Stimulated activated CD8-positive, alpha-beta memory T cell treated with anti-CD3 and anti-CD28 coated beads, Interleukin-4, amount 100 ng/mL, for 48 hours (primary cell): ENCODE results near the gene PPOX.

Experiments
- DNase-seq: peaks from one replicate; pipeline ENCODE4 v3.0.0-alpha.2; 2020

Gene PPOX

DNA sequence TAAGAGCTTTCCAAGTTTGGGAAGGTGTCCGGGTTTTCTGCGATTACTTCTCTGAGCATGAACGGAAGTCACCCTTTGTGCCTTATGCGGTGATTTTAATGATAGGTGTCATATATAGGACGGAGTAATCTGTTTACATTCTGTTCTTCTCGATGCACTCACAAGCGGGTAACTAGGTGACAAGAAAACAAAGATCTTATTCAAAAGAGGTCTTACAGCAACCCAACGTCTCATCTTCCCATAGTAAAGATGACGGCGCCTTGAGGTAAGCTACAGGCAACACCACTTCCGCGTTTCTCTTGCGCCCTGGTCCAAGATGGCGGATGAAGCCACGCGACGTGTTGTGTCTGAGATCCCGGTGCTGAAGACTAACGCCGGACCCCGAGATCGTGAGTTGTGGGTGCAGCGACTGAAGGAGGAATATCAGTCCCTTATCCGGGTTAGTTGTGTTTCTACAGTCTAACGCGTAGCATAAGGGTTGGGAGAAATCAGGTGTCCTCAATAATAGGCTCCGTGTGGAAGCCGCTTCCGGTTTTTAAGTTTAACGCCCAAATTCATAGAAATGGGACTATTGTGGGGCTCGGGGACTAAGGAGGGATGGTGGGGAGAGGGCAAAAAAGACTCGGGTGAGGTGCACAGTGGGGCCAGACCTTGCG, 12.4 kb upstream of the PPOX start, which contains the start of gene UFC1:
Gene UFC1, plus strand, starts transcription at position 297 of the 656 bp plus-strand sequence. Its CDS starts 20 bp downstream, at position 317.
- peak; percentile 84 for DNase-seq

DNA sequence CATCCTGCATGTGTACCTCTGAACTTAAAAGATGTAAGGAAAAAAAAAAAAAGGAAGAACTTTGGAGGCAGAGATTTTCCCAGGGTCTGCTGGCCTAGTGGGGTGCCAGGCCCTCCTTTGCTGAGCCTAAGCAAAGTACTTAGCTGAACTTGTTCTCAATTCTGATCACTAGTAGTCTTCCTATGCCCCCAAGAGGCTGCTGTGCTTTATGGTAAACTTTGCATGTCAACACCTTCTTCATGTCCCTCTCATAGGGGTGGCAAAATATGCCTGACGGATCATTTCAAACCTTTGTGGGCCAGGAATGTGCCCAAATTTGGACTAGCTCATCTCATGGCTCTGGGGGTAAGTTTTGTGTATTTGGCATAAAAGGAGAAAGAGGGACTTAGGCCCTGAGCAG, 8.4 kb upstream of the PPOX start:
- DNase-seq, result no peak

DNA sequence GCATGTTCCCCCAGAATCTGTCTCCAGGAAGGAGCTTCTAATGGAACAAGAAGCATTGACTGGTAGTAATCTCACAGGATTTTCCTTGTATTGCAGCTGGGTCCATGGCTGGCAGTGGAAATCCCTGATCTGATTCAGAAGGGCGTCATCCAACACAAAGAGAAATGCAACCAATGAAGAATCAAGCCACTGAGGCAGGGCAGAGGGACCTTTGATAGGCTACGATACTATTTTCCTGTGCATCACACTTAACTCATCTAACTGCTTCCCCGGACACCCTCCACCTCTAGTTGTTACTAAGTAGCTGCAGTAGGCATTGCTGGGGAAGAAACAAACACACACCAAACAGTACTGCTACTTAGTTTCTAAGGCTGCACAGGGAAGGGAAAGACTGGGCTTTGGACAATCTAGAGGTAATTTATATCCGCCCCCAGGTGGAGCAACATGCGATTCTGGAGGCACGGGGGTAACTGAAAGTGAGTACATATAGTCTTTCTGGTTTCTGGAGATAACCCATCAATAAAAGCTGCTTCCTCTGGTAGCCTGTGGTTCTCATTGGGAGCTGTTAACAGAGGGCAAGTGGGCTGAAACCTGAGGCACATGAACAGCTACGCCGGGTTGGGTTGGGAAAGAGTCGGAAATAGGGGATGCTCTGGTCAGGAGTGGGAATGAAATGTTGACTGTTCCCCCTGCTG, 7.8 kb upstream of the PPOX start:
- DNase-seq, result no peak

DNA sequence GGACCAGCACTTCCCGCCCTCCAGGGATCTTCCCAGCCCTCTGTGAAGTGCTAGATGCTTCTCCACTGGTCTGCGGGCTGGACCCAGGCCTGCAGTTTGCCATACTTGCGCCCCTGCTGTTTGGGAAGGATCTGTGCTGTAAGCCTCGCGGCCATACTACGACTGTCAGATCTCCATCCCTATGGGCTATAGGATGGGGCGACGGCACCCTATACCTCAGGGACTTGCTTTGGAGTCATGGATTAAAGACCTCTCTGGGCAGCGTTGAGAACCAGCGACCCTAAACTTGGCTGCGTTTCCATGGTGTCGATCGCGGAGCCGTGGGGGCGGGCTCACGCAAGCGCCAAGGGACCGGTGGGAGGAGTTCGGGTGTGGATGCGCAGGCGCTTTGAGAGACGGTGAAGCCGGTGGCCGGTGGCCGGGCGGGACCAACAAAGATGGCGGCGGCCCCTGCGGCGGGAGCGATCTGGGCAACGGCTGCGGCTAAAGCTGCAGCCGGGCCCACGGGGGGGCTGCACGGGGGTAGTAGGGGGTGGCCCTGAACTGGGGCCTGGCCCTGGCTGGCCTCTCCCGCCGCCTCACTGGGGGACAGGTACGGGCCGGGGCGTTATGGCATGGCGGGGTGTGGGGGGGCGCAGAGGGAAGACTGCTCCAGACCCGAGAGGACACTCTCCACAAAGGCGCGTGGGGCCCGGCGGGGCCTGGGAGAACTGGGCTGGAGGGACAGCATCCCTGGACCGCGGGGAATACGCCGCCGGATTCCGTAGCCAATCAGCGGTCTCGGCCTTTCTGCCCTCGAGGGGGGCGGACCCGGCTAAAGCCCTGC, 6.9 kb upstream of the PPOX start, which contains the start of gene USP21:
Gene USP21, plus strand, starts transcription at position 414 of the 826 bp plus-strand sequence. CDS start 1,141 bp downstream, outside the sequence.
- DNase-seq, result peak; percentile 95

DNA sequence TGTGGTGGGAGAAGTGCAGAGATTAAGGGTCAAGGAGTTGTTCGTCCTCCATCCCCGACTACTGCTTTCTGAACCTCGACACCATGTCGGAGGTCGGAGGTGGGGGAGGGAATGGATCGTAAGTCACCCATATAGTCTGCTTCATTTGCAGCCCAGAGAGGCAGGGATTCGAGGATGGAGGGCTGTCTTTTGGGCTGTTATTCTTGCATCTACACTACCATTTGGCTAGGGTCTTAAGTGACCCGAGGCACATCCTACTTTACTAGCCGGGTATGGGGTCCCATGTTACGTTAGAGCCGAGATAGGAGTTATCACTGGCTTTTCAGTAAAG, 6.3 kb upstream of the PPOX start:
- DNase-seq, result no peak

DNA sequence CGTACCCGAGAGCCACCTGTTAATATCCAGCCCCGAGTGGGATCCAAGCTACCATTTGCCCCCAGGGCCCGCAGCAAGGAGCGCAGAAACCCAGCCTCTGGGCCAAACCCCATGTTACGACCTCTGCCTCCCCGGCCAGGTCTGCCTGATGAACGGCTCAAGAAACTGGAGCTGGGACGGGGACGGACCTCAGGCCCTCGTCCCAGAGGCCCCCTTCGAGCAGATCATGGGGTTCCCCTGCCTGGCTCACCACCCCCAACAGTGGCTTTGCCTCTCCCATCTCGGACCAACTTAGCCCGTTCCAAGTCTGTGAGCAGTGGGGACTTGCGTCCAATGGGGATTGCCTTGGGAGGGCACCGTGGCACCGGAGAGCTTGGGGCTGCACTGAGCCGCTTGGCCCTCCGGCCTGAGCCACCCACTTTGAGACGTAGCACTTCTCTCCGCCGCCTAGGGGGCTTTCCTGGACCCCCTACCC, 5.5 kb upstream of the PPOX start:
- no peak for DNase-seq

DNA sequence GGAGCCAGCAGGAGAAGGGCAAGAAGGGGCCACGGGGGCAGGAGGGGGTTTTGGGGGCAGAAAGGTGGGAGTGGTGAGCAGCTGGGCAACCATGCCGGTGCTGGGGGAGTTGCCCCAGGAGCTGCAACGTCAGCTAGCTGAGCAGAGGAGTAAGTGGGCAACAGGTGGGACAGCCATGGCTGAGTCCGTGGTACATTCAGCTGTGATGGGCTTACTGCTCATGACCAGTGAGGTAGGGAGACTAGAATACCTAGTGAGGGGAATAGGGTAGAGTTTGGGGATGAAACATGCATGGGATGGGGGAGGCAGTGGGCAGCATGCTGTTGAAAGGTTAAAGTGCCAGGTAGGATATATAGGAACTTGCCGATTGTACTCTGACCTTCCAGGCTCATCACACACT, 4.6 kb upstream of the PPOX start:
- DNase-seq, result no peak

DNA sequence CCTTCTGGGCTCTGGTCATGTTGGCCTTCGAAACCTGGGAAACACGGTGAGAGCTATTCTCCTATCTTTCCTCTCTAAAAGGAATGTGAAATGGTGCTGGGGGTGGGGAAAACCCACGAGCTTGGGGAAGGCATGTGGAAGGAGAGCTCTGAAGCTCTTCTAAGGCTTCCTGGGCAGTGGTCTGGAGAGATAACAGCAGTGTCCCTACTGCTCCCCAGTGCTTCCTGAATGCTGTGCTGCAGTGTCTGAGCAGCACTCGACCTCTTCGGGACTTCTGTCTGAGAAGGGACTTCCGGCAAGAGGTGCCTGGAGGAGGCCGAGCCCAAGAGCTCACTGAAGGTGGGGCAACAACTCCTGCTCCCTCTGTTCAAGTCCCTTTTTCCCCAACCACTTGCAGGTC, 4.2 kb upstream of the PPOX start:
- DNase-seq, result no peak

DNA sequence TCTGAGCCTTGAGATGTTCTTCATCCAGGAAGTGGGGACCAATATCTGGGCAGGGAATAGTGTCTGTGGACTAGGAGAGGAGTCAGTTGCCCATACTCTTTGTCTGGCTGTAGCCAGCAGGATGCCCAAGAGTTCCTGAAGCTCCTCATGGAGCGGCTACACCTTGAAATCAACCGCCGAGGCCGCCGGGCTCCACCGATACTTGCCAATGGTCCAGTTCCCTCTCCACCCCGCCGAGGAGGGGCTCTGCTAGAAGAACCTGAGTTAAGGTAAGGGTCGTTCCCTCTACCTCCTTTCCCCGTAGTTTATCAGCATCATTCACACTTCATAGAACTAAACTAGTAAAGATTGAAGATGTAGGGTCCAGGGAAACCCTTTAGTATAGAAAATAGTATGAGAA, 3.4 kb upstream of the PPOX start:
- no peak for DNase-seq

DNA sequence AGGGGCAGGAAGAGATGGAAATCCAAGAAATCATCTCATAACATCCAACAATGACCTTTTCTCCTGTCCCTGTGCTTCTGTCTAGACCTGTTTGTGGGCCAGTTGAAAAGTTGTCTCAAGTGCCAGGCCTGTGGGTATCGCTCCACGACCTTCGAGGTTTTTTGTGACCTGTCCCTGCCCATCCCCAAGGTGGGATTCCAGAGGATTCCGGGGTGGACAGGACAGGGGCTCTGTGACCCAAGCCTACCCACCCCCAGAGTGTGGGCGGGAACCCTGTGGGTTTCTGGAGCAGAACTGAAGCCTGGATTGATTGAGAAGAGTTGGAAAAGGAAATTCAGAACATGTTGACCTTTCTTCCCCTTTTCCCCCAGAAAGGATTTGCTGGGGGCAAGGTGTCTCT, 2.4 kb upstream of the PPOX start:
- no peak for DNase-seq

DNA sequence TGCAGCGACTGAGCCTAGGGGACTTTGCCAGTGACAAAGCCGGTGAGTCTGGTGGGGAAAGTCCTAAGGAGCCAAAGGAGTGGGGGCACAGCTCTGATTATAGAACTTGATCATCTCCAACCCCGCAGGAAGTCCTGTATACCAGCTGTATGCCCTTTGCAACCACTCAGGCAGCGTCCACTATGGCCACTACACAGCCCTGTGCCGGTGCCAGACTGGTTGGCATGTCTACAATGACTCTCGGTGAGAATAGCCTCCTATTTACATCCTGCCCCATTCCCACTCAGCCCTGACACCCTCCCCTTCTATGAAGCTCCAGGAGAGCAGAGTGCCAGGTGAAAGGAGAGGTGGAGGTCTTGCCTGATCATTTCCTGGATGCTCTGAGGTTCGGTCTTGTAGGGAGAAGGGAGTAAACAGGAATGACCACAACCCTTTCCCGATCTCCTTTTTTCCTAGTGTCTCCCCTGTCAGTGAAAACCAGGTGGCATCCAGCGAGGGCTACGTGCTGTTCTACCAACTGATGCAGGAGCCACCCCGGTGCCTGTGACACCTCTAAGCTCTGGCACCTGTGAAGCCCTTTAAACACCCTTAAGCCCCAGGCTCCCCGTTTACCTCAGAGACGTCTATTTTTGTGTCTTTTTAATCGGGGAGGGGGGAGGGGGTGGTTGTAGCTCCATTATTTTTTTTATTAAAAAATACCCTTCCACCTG, 1.2 kb upstream of the PPOX start:
- DNase-seq, result no peak

DNA sequence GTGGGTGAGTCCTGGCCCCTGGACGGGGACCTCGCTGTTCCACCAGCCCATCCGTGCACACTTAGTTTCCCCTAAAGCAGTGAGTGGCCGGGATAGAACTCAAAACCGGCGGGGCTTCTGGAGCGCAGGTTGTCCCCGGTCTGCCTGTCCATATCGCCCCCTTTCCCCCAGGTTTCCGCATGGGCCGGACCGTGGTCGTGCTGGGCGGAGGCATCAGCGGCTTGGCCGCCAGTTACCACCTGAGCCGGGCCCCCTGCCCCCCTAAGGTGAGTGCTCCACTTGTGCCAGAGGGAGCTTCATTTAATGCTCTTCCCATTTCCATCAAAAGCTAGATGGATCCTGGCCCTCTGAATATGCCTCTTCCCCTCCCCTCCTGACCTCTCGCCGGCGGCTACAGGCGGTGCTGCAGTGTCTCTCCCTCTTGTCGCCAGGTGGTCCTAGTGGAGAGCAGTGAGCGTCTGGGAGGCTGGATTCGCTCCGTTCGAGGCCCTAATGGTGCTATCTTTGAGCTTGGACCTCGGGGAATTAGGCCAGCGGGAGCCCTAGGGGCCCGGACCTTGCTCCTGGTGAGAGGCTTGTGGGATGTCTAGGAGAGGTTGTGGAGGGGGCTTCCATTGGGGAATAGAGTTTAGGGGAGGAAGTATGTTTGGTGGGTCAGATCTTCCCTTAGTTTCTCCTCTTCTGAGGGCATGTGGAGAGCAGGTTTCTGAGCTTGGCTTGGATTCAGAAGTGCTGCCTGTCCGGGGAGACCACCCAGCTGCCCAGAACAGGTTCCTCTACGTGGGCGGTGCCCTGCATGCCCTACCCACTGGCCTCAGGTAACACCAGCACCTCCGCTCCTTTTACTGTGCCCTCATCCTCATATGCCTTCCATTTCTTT, 683 bp downstream of the PPOX start:
- DNase-seq, result no peak

DNA sequence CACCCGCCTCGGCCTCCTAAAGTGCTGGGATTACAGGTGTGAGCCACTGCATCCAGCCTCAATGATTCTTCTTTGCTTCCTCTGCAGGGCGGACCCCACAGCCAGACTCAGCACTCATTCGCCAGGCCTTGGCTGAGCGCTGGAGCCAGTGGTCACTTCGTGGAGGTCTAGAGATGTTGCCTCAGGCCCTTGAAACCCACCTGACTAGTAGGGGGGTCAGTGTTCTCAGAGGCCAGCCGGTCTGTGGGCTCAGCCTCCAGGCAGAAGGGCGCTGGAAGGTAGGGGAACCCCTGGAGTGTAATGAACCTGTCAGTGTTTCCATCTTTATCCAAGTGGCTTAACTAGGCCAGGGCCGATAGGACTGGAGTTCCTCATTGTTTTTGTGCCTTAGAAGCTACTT, 2.7 kb downstream of the PPOX start:
- no peak for DNase-seq

DNA sequence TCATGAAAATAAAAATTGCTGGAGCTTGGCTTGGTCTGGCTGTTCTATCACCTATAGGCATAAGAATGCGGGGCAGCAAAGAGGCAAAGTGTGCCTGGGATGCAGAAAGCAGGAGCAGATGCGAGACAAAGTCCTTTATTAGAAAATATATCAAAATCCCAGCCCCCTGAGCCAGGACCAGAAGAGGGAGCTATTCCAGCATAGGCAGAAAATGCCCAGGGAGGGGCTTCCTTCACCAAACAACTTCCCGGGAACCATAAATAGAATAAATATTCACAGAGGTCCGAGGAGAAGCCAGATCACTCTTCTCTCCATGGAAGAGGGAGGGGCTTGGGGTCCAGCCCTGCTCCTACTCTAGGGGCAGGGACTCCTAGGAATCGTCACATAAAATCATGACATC, 5.0 kb downstream of the PPOX start:
- no peak for DNase-seq

DNA sequence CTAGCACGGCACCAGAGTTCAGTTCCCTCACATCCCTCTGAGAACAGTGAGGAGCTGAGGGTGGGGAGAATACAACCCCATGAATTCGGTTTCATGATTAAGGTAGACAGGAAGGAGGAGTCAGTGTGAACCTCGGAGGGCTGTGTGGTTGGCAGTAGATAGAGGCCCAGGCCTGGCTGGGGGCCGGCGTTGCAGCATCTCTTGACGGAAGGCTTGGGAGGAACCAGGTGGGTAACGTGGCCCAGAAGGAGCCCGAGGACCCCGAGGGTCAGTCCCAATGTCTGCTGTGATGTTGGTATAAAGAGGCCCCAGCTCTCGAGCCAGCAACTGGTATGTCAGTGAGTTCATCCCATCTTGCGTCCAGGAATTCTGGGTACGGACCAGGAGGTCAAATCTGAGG, 5.5 kb downstream of the PPOX start:
- DNase-seq, result no peak

DNA sequence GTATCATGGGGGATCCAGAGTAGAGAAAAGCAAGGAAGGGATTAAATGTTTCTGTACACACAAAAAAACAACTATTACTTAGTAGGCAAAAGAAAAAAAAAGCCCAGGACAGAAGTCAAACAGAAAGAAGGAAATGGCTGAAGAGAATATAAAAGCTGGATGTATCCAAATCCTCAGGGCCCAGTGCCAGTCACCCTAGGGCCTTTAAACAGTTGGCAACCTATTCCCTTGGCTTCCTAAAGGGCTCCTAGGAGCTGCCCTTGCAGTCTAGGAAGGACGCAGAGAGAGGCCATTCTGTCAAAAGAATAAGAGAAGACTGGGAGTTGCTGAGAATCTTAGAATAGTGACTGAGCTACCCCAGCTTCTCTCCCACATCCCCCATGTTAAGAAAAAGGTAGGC, 6.1 kb downstream of the PPOX start:
- DNase-seq, result no peak

DNA sequence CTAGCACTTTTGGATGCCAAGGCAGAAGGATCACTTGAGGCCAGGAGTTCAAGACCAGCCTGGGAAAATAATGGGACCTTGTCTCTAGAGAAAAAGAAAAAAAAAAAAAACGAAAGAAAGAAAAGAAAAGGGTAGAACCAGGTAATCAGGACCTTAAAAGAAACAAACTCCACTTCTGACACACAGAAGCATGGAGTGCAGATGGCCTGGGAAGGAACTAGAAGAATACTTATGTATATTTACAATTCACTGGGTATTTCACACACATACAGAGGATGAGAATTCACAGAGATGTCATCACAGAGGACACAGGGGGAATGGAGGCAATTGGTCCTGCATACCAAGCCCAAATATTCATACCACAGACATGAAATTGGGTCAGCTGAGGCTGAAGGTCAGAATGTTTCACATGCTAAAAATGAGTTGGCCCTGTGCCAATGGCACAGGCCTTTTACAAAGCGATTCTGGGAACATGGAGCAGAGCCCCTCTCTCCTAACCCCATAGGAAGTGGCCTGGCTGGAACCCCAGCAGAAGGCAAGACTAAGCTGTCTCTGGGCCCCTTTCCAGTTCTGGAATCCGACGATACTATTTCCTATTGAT, 6.7 kb downstream of the PPOX start:
- DNase-seq, result no peak

DNA sequence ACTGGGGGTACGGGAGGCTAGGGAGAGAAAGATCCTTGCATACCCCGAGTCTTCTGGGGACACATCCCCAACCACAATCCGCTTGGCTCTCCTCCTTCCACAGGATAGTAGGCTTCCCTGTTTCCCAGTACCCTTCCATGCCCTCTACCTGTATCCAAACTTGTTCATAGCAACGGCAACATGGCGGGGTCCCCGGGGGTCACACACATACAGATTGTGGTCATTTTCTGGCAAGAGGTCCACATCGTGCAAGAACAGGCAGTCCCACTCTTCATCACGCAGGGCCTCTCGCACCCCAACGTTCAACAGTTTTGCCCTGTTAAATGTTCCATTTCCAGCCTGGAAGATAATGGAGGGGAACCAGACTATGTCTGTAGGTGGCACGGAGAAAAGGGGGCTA, 7.5 kb downstream of the PPOX start:
- DNase-seq, result no peak

DNA sequence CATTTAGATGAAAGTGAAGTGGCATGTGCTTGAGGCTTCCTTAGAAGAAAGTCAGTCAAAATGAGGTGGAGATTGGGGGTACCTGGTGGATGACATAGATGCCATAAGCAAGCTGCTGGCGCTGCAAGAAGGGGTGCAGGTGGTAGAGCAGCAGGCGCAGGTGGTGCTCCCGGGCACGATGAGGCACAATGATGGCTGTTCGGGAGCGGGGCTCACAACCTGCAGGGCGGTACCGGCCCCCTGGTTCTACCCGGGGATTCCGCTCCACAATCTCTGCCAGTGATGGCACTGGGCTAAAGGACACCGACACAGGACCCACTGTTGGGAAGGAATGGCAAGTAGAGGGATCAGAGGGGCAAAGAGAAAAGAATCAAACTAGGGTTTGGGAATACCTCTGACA, 8.7 kb downstream of the PPOX start:
- DNase-seq, result no peak

DNA sequence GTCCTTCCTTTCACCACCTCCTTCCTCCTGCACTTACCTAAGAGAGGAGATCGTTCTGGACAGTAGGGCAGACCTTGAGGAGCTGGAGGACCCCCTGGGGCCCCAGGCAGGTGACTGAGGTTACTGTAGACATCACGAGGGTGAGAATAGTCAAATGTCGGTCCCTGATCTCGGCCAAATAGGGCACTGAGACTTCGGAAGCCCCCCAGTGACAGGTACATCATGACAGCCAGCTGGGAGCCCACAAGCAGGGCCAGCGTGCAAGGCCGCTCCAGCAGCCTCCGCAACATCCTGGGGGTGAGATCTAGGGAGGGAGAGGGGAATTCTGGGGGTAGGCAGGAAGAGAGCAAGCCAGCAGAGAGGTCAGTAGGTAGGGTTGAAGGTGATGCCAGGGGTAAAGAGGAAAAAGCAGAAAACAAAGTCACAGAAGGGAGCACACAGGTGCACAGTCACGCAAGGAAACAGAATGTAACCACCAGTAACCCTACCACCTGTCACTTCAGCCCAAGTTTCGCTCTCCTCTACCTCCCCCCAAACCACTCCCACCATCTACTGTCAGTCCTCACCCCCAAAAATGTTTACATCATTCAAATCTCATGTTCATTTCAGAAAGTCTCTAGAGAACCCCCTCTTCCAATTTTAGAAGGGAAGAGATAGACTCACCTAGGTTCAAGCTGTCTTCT, 9.7 kb downstream of the PPOX start:
- no peak for DNase-seq

DNA sequence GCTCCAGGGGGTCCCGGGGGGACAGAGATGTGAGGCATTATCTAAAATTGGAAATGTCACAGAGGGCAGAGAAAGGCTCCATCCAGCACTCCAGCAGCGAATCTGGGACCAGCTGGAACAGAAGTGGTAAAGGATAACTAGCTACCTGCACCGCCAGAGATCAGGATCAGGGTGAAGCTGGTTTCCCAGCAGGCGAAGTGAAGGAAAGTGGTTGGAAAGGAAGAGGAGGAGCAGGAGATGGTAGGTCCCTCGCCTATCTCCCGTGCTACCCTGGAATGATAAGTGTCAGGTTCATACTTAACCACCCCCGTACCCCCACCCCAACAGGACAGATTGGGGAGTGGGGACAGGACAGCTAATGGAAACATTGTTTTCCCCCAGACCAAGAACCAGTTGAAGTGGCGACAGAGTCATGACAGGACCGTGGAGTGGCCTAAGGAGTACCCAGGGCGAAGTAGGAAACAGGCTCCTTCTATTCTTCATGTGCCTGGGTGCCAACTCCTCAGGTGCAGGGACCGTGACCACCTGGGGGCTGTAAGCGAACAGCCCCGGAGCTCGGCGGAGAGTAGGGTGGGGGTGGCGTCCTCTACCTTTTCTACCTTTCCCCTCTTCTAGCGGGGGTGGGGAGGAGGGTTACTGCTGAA, 10.4 kb downstream of the PPOX start:
- no peak for DNase-seq
